ENCODE measurements around the gene SEC61B. TPM values are rescaled to one million over a fixed set of nuclear protein-coding genes. Genes with fewer than 3 reads are reported as not detected.
A peak's percentile ranks its signal among the peaks of the same experiment; 100 is the strongest.

Gene SEC61B
- total RNA-seq (2022) (238 and 324 TPM in 2 replicates), Bru-seq, nascent RNA (percentile 99 among the genes with signal in this experiment), BruChase-seq, experiment 1, labeled RNA remaining after a 6-hour chase (percentile 98 among the genes with signal in this experiment), BruChase-seq, experiment 2, labeled RNA remaining after a 2-hour chase (percentile 99 among the genes with signal in this experiment)
- long read RNA-seq, transcript SEC61B-201 (4 exons, 545 nt): major isoform, 366 of 400 reads
- long read RNA-seq, partial matches to known transcripts: 30 of 400 reads
- long read RNA-seq, other reads (novel, unspliced or antisense): 3 of 400 reads

GRCh38 chr9:99221621-99222415, at the start of gene SEC61B, which contains the start of gene ALG2:
TSS of gene SEC61B (plus strand) at chr9:99222282. CDS start at chr9:99222364, 82 bp downstream.
TSS of gene ALG2 (minus strand) at chr9:99221942. CDS start at chr9:99221894, 48 bp downstream.
- H3K27me3 Mint-ChIP-seq (ENCODE audit: insufficient read depth, unreplicated experiment): no peaks in the 10 kb centered on the region
- H3K9me3 Mint-ChIP-seq (ENCODE audit: unreplicated experiment): no peaks in the 10 kb centered on the region
- ChIA-PET POLR2A (interaction anchor here (0.5 to 3.2 kb wide), 25 partner anchors 8 to 1130 kb away, joined by 3 to 31 read pairs (median 4); partner anchors contain the start of genes NR4A3, STX17, TEX10 and TGFBR1), CTCF (interaction anchor here (0.6 to 4.9 kb wide), 8 partner anchors 10 to 1216 kb away, joined by 3 to 33 read pairs (median 3); no protein-coding TSS in a partner anchor)
- H3K36me3 Mint-ChIP-seq (ENCODE audit: insufficient read depth, unreplicated experiment): peaks cover 67% of the 10 kb centered on the region
- no TSS peak for BruUV-seq (replicated peaks)
- peaks cover 50% of the 10 kb centered on the region for H3K4me1 Mint-ChIP-seq (ENCODE audit: insufficient read depth, unreplicated experiment)
- H3K4me3 Mint-ChIP-seq (ENCODE audit: unreplicated experiment): peak within 1 kb of the TSS; percentile 98
- H3K27ac Mint-ChIP-seq (ENCODE audit: low read depth, unreplicated experiment): peak within 1 kb of the TSS; percentile 100
- intact Hi-C loops (cut with micrococcal nuclease): no loop called here
- TF ChIP-seq CTCF (IDR thresholded peaks at IDR 0.05; ENCODE audit: unreplicated experiment): no peak
- peak; percentile 92 for DNase-seq (ENCODE audit: unreplicated experiment)

GRCh38 chr9:99173570-99174504, 48.2 kb upstream of the SEC61B start:
- POLR2A ChIA-PET: interaction anchor here (1.5 kb wide), 1 partner anchor 8 kb away, joined by 5 read pairs; no protein-coding TSS in a partner anchor
- DNase-seq (ENCODE audit: unreplicated experiment): no peak
- intact Hi-C loops (cut with micrococcal nuclease): no loop called here
- CTCF ChIA-PET: interaction anchor here (0.6 to 3.0 kb wide), 4 partner anchors 10 to 1422 kb away, joined by 3 to 21 read pairs (median 6); no protein-coding TSS in a partner anchor
- Mint-ChIP-seq H3K36me3 (ENCODE audit: insufficient read depth, unreplicated experiment) (no peaks in the 10 kb centered on the region), H3K4me1 (ENCODE audit: insufficient read depth, unreplicated experiment) (peaks cover 6% of the 10 kb centered on the region), H3K27me3 (ENCODE audit: insufficient read depth, unreplicated experiment) (peaks cover 27% of the 10 kb centered on the region), H3K9me3 (ENCODE audit: unreplicated experiment) (no peaks in the 10 kb centered on the region), H3K4me3 (ENCODE audit: unreplicated experiment) (no peak overlapping the region), H3K27ac (ENCODE audit: low read depth, unreplicated experiment) (no peak overlapping the region)
- TF ChIP-seq CTCF (IDR thresholded peaks at IDR 0.05; ENCODE audit: unreplicated experiment): no peak
- no TSS peak for BruUV-seq (replicated peaks)

- Mint-ChIP-seq H3K36me3 (ENCODE audit: insufficient read depth, unreplicated experiment) (no peaks in the 10 kb centered on the region), H3K4me3 (ENCODE audit: unreplicated experiment) (no peak overlapping the region), H3K27ac (ENCODE audit: low read depth, unreplicated experiment) (no peak overlapping the region), H3K9me3 (ENCODE audit: unreplicated experiment) (no peaks in the 10 kb centered on the region), H3K27me3 (ENCODE audit: insufficient read depth, unreplicated experiment) (peaks cover 21% of the 10 kb centered on the region), H3K4me1 (ENCODE audit: insufficient read depth, unreplicated experiment) (peaks cover 6% of the 10 kb centered on the region)
- no TSS peak for BruUV-seq (replicated peaks)
- TF ChIP-seq CTCF (IDR thresholded peaks at IDR 0.05; ENCODE audit: unreplicated experiment): no peak
- CTCF ChIA-PET: interaction anchor here (0.6 to 2.5 kb wide), 3 partner anchors 9 to 394 kb away, joined by 3 to 20 read pairs (median 3); no protein-coding TSS in a partner anchor
- DNase-seq (ENCODE audit: unreplicated experiment): no peak
- intact Hi-C loops (cut with micrococcal nuclease): no loop called here
- POLR2A ChIA-PET: interaction anchor here (0.6 kb wide), 3 partner anchors 47 to 820 kb away, joined by 3 to 4 read pairs (median 3); no protein-coding TSS in a partner anchor
Observed at GRCh38 chr9:99176527-99177013, 45.5 kb upstream of the SEC61B start.

Data from MCF 10A (cell line).